Esophagus squamous epithelium (tissue), 5 donors: ENCODE measurements around the gene TEKT5. TPM values are rescaled to one million over a fixed set of nuclear protein-coding genes. Genes with fewer than 3 reads are reported as not detected.
A peak's percentile ranks its signal among the peaks of the same experiment; 100 is the strongest.

ENCODE experiments used
- DNase-seq: peaks from one replicate; lab custom pipeline; 2025; lab: John Stamatoyannopoulos, UW
- H3K27ac ChIP-seq, 4 donors: fragments of 200-600 bp; sonication (generic); one replicate each; pipeline ENCODE4 v1.5.1; 2016 to 2019; ENCODE audit warnings: mild to moderate bottlenecking in 1 of 4
- H3K27me3 ChIP-seq, 4 donors: fragments of 200-600 bp; sonication (generic); 1 replicate in 3 of 4; 2 replicates in 1 of 4; pipeline versions ENCODE4 v1.5.1 to v1.6.0; 2017 to 2021; ENCODE audit warnings: antibody characterized with exemption in 1 of 4
- H3K36me3 ChIP-seq, 3 donors: fragments of 200-600 bp; sonication (generic); one replicate each; pipeline ENCODE4 v1.5.1; 2016 to 2019
- H3K4me1 ChIP-seq, 3 donors: fragments of 200-600 bp; sonication (generic); one replicate each; pipeline ENCODE4 v1.5.1; 2017 to 2019
- H3K4me3 ChIP-seq, 4 donors: fragments of 200-600 bp; sonication (generic); 1 replicate in 3 of 4; 2 replicates in 1 of 4; pipeline ENCODE4 v1.5.1; 2016 to 2019; ENCODE audit warnings: mild to moderate bottlenecking in 2 of 4, moderate library complexity in 1 of 4
- H3K9me3 ChIP-seq, 3 donors: fragments of 200-600 bp; sonication (generic); one replicate each; pipeline ENCODE4 v1.5.1; 2016 to 2019
- POLR2A ChIP-seq, 4 donors: fragments of 450-650 bp; IDR thresholded peaks; one replicate each; pipeline ENCODE4 v1.6.1; 2017; ENCODE audit warnings: antibody characterized with exemption in 4 of 4, mild to moderate bottlenecking in 4 of 4, moderate library complexity in 3 of 4
- WGBS, 2 donors: methylation state at CpG; one replicate each; pipeline ENCODE4 v1.1.5; 2018; 5-methylcytosine and 5-hydroxymethylcytosine counted together
- intact Hi-C: fragments of 100-400 bp; cut with DNase I; formaldehyde crosslinking; loops from one replicate; pipeline ENCODE4 v1.15.0; 2022
- total RNA-seq, 4 donors: library from RNA; depleted of rRNA; stranded (reverse); fragments of >200 nt; gene quantifications; one replicate each; pipeline ENCODE4 v1.1.0, GENCODE V29; 2016
- TF ChIP-seq, protein P1 (sequence below), 6 experiments: fragments of 450-650 bp in 4 of 6; fragments of 200-600 bp in 2 of 6; sonication (generic) in 2 of 6; IDR thresholded peaks; one replicate each; pipeline ENCODE4 v1.5.1; 2016 to 2019; ENCODE audit warnings: antibody characterized with exemption in 6 of 6, mild to moderate bottlenecking in 4 of 6, moderate library complexity in 4 of 6
- donor health status: DM: yes; HTN: yes; CAD: no.

TEKT5 gene
- total RNA-seq, 4 donors from 2014 or later = not detected

GRCh38 chr16:10675861-10676260, 18.9 kb downstream of the TEKT5 start:
- WGBS, 2 donors = 79 to 80% methylated on average over 1 to 11 of the region's 13 CpGs
- Histone ChIP-seq H3K4me3 (no peak overlapping the region), H3K4me1 (no peaks in the 10 kb centered on the region), H3K27ac (no peak overlapping the region), H3K9me3 (no peaks in the 10 kb centered on the region), H3K36me3 (no peaks in the 10 kb centered on the region), H3K27me3 (peaks cover 0 to 6% (median 0%) of the 10 kb centered on the region in 4 donors)
- no peak for TF ChIP-seq POLR2A (IDR thresholded peaks at IDR 0.05)
- TF ChIP-seq, protein P1, sequence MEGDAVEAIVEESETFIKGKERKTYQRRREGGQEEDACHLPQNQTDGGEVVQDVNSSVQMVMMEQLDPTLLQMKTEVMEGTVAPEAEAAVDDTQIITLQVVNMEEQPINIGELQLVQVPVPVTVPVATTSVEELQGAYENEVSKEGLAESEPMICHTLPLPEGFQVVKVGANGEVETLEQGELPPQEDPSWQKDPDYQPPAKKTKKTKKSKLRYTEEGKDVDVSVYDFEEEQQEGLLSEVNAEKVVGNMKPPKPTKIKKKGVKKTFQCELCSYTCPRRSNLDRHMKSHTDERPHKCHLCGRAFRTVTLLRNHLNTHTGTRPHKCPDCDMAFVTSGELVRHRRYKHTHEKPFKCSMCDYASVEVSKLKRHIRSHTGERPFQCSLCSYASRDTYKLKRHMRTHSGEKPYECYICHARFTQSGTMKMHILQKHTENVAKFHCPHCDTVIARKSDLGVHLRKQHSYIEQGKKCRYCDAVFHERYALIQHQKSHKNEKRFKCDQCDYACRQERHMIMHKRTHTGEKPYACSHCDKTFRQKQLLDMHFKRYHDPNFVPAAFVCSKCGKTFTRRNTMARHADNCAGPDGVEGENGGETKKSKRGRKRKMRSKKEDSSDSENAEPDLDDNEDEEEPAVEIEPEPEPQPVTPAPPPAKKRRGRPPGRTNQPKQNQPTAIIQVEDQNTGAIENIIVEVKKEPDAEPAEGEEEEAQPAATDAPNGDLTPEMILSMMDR (IDR thresholded peaks at IDR 0.05) = no peak
- no peak for DNase-seq
- intact Hi-C loops = no loop called here

- no peak for DNase-seq
- WGBS, 2 donors = 80 to 83% methylated on average over 8 to 11 of the region's 11 CpGs
- H3K27me3 ChIP-seq = peaks cover 0 to 6% (median 0%) of the 10 kb centered on the region in 4 donors
Measured at GRCh38 chr16:10675216-10675615, 19.5 kb downstream of the TEKT5 start.

DNA sequence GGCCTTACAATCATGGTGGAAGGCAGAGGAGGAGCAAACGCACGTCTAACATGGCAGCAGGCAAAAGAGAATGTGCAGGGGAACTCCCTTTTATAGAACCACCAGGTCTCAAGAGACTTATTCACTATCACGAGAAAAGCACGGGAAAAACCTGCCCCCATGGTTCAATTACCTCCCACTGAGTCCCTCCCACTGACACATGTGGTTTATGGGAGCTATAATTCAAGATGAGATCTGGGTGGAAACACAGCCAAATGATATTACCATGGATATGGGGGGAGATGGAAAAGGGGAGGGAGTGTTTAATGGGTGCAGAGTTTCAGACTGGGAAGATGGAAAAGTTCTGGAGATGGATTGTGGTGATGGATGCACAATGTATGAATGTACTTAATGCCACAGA, 23.0 kb downstream of the TEKT5 start:
- no peaks in the 10 kb centered on the region for H3K36me3 ChIP-seq
- no peak for TF ChIP-seq POLR2A (IDR thresholded peaks at IDR 0.05)
- TF ChIP-seq, protein P1 (IDR thresholded peaks at IDR 0.05) = no peak
- no peak overlapping the region for H3K4me3 ChIP-seq
- H3K9me3 ChIP-seq = no peaks in the 10 kb centered on the region
- H3K27me3 ChIP-seq = no peaks in the 10 kb centered on the region
- H3K4me1 ChIP-seq = peaks cover 0 to 4% (median 0%) of the 10 kb centered on the region in 3 donors
- intact Hi-C loops = no loop called here
- 63 to 76% methylated on average over 4 of the region's 4 CpGs for WGBS, 2 donors
- no peak overlapping the region for H3K27ac ChIP-seq
- no peak for DNase-seq

More at GRCh38 chr16:10675216-10675615, 19.5 kb downstream of the TEKT5 start:
- Histone ChIP-seq H3K36me3 (no peaks in the 10 kb centered on the region), H3K4me3 (no peak overlapping the region), H3K27ac (no peak overlapping the region), H3K4me1 (no peaks in the 10 kb centered on the region), H3K9me3 (no peaks in the 10 kb centered on the region)
- TF ChIP-seq POLR2A (IDR thresholded peaks at IDR 0.05) = no peak
- TF ChIP-seq, protein P1 (IDR thresholded peaks at IDR 0.05) = no peak
- intact Hi-C loops = no loop called here

DNA sequence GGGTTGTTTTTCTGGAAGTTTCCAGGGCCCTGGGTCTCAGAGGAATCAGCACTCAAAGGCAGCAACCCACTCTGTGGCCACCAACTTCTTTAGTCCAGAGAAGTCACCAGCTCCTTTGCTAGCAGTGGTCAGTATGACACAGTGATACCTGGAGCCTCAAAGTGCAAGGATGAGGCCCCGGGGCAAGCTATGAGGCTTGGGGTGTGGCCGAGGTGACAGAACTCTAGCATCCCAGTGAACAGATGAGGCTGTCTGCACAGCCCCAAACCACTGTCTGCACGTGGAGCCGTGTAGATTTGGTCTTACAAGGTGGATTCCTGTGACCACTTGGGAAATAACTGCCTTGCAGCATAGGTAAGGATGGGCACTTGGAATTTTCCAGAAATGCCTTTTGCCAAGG, 24.9 kb downstream of the TEKT5 start:
- TF ChIP-seq, protein P1 (IDR thresholded peaks at IDR 0.05) = no peak
- TF ChIP-seq POLR2A (IDR thresholded peaks at IDR 0.05) = no peak
- no peak overlapping the region for H3K4me3 ChIP-seq
- no peak for DNase-seq
- no peaks in the 10 kb centered on the region for H3K36me3 ChIP-seq
- no peaks in the 10 kb centered on the region for H3K9me3 ChIP-seq
- WGBS, 2 donors = 63 to 67% methylated on average over 3 of the region's 4 CpGs
- intact Hi-C loops = no loop called here
- H3K27me3 ChIP-seq = no peaks in the 10 kb centered on the region
- H3K4me1 ChIP-seq = peaks cover 0 to 4% (median 0%) of the 10 kb centered on the region in 3 donors
- H3K27ac ChIP-seq = no peak overlapping the region

DNA sequence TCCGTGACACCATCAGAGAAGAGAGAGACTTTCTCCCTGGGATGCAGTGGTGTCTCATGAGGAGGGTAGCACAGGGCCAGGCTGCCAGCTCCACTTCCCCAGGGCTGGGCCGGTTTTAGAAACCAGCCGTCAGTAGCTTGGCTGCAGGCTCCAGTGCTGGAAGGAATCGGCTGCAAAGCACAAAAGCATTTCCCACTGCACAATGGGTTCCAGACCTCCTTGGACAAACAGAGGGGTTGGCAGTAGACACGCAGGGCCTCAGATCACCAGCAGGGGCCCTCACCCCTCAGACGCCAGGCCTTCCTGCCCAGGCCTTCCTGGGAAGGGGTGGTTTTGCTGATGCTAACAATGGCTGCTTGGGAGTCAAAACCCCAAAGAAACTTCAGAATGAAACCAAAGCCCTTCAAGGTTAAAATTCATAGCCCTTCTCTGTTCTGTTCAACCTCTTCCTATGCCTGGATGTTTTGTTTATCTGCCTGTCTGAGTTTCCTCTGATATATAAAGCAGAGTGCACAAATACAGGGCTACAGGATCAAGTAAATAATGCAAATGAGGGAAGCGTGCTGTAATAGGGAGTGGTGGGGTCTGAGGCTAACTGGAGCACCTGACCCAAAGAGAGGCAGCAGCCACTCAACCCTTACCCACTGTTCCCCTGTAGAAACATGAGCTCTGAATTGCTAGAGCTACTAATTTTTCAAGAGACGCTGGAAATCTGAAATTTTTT, 26.2 kb downstream of the TEKT5 start:
- 48 to 62% methylated on average over 7 of the region's 8 CpGs for WGBS, 2 donors
- Histone ChIP-seq H3K9me3 (no peaks in the 10 kb centered on the region), H3K36me3 (no peaks in the 10 kb centered on the region), H3K27ac (no peak overlapping the region), H3K4me3 (no peak overlapping the region), H3K4me1 (peaks cover 0 to 6% (median 0%) of the 10 kb centered on the region in 3 donors), H3K27me3 (no peaks in the 10 kb centered on the region)
- intact Hi-C loops = no loop called here
- TF ChIP-seq POLR2A (IDR thresholded peaks at IDR 0.05) = no peak
- TF ChIP-seq, protein P1 (IDR thresholded peaks at IDR 0.05) = peak in 4 of 6 experiments; percentile 19 to 51 (median 39)
- DNase-seq = no peak
